Panc1 (cell line): ENCODE data around the gene LAMP5.

ENCODE experiments used
- TF ChIP-seq, protein P1 (sequence below): fragments of 450-650 bp; IDR thresholded peaks from 2 replicates; pipeline ENCODE4 v1.5.1; 2017; ENCODE audit warnings: mild to moderate bottlenecking
- TF ChIP-seq, protein P2 (sequence below), 2 experiments: IDR thresholded peaks; 2 replicates each; pipeline ENCODE4 v1.6.1; 2011 to 2012; ENCODE audit warnings: low read depth in 2 of 2, control low read depth in 1 of 2, low read length in 1 of 2, mild to moderate bottlenecking in 1 of 2, moderate library complexity in 1 of 2; ENCODE audit not compliant: insufficient read depth in 1 of 2

DNA sequence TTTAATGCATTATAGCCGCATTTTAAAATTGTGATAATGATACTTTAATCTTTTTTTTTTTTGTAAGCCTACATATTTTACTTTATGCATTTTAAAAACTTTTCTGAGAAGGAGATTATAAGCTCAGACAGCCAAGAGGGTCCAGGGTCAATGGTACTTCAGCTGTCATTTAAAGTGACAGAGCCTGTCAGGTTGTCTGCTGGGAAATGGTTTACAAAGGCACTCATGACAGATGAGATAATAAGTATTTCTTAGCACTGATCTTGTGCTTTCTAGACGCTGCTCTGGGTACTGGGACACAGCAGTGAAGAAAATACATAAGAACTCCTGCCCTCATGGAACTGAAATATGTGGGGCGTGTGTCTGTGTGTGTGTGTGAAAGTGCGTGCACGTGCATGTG is 19.6 kb downstream of the LAMP5 start:
- TF ChIP-seq, protein P1, sequence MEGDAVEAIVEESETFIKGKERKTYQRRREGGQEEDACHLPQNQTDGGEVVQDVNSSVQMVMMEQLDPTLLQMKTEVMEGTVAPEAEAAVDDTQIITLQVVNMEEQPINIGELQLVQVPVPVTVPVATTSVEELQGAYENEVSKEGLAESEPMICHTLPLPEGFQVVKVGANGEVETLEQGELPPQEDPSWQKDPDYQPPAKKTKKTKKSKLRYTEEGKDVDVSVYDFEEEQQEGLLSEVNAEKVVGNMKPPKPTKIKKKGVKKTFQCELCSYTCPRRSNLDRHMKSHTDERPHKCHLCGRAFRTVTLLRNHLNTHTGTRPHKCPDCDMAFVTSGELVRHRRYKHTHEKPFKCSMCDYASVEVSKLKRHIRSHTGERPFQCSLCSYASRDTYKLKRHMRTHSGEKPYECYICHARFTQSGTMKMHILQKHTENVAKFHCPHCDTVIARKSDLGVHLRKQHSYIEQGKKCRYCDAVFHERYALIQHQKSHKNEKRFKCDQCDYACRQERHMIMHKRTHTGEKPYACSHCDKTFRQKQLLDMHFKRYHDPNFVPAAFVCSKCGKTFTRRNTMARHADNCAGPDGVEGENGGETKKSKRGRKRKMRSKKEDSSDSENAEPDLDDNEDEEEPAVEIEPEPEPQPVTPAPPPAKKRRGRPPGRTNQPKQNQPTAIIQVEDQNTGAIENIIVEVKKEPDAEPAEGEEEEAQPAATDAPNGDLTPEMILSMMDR, result no peak
- TF ChIP-seq, protein P2, sequence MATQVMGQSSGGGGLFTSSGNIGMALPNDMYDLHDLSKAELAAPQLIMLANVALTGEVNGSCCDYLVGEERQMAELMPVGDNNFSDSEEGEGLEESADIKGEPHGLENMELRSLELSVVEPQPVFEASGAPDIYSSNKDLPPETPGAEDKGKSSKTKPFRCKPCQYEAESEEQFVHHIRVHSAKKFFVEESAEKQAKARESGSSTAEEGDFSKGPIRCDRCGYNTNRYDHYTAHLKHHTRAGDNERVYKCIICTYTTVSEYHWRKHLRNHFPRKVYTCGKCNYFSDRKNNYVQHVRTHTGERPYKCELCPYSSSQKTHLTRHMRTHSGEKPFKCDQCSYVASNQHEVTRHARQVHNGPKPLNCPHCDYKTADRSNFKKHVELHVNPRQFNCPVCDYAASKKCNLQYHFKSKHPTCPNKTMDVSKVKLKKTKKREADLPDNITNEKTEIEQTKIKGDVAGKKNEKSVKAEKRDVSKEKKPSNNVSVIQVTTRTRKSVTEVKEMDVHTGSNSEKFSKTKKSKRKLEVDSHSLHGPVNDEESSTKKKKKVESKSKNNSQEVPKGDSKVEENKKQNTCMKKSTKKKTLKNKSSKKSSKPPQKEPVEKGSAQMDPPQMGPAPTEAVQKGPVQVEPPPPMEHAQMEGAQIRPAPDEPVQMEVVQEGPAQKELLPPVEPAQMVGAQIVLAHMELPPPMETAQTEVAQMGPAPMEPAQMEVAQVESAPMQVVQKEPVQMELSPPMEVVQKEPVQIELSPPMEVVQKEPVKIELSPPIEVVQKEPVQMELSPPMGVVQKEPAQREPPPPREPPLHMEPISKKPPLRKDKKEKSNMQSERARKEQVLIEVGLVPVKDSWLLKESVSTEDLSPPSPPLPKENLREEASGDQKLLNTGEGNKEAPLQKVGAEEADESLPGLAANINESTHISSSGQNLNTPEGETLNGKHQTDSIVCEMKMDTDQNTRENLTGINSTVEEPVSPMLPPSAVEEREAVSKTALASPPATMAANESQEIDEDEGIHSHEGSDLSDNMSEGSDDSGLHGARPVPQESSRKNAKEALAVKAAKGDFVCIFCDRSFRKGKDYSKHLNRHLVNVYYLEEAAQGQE (IDR thresholded peaks at IDR 0.05; ENCODE audit: insufficient read depth in 1 of 2, low read depth in 2 of 2, low read length in 1 of 2), result no peak
